IMR-90 (cell line): ENCODE results near the gene TGM2. TPM values are rescaled to one million over a fixed set of nuclear protein-coding genes. Genes with fewer than 3 reads are reported as not detected.

Experiments used
- ATAC-seq: fragments of 200-7000 bp; cut with Tn5 transposase; 2 replicates; pipeline ENCODE4 v1.9.1; 2020; ENCODE audit warnings: low read depth, mild to moderate bottlenecking, moderate library complexity
- Bru-seq: library from RNA; stranded (reverse); fragments of 400-500 nt; gene quantifications from one replicate; lab custom pipeline; 2021; lab: Mats Ljungman, UMichigan
- BruChase-seq, 2 experiments: library from RNA; stranded (reverse); fragments of 400-500 nt; gene quantifications; one replicate each; lab custom pipeline; 2021; lab: Mats Ljungman, UMichigan
- BruUV-seq: library from RNA; stranded (reverse); fragments of 400-500 nt; replicated peaks from 2 replicates; lab custom pipeline; 2021; lab: Mats Ljungman, UMichigan
- CTCF ChIA-PET: fragments of 300-600 bp; formaldehyde crosslinking; extraction: SDS; loops from one replicate; lab custom pipeline; 2021; ENCODE audit warnings: antibody characterized with exemption; lab: Yijun Ruan, JAX
- POLR2A ChIA-PET: fragments of 300-600 bp; sonication (Branson Sonifier 250); formaldehyde crosslinking; loops from one replicate; lab custom pipeline; 2022; ENCODE audit warnings: antibody characterized with exemption; ENCODE audit not compliant: unreplicated experiment; lab: Charles Lee
- DNase-seq: peaks from one replicate; pipeline ENCODE4 v3.0.0; 2013
- H2AFZ ChIP-seq: replicated peaks from 2 replicates; pipeline ENCODE3; 2013; ENCODE audit warnings: low read length, mild to moderate bottlenecking; ENCODE audit not compliant: poor library complexity
- H2AK5ac ChIP-seq: 2 replicates; pipeline ENCODE4 v1.6.1; 2013; ENCODE audit warnings: low read depth, low read length, inconsistent platforms
- H2AK9ac ChIP-seq: replicated peaks from 2 replicates; pipeline ENCODE3; 2013; ENCODE audit warnings: mild to moderate bottlenecking, low read depth, low read length, moderate library complexity; ENCODE audit not compliant: poor library complexity
- H2BK120ac ChIP-seq: 2 replicates; pipeline ENCODE4 v1.6.1; 2013; ENCODE audit warnings: low read depth, low read length, inconsistent platforms
- H2BK15ac ChIP-seq: 3 replicates; pipeline ENCODE4 v1.6.1; 2013; ENCODE audit warnings: low read depth, low read length, inconsistent platforms
- H2BK20ac ChIP-seq: 2 replicates; pipeline ENCODE4 v1.6.1; 2013; ENCODE audit warnings: low read depth, mild to moderate bottlenecking, inconsistent platforms, low read length, moderate library complexity
- H2BK5ac ChIP-seq: 2 replicates; pipeline ENCODE4 v1.6.1; 2013; ENCODE audit warnings: mild to moderate bottlenecking, low read depth, low read length, inconsistent platforms; ENCODE audit not compliant: poor library complexity, severe bottlenecking
- H3K14ac ChIP-seq: replicated peaks from 2 replicates; pipeline ENCODE4 v1.6.1; 2013; ENCODE audit warnings: low read depth, low read length, inconsistent platforms
- H3K18ac ChIP-seq: 2 replicates; pipeline ENCODE4 v1.6.1; 2013; ENCODE audit warnings: low read depth, low read length, control low read depth
- H3K23ac ChIP-seq: 2 replicates; pipeline ENCODE4 v1.6.1; 2013; ENCODE audit warnings: low read depth, low read length, inconsistent platforms
- H3K27ac ChIP-seq: 2 replicates; pipeline ENCODE4 v1.5.1; 2013; ENCODE audit warnings: mild to moderate bottlenecking, control low read depth, low read length; ENCODE audit not compliant: insufficient read depth
- H3K27me3 ChIP-seq: 2 replicates; pipeline ENCODE4 v1.6.1; 2013; ENCODE audit warnings: low read length; ENCODE audit not compliant: control insufficient read depth, insufficient read depth
- H3K36me3 ChIP-seq: 2 replicates; pipeline ENCODE4 v1.6.1; 2013; ENCODE audit warnings: low read length, mixed read lengths; ENCODE audit not compliant: control insufficient read depth, insufficient read depth
- H3K4ac ChIP-seq: 2 replicates; pipeline ENCODE4 v1.6.1; 2013; ENCODE audit warnings: low read depth, low read length, inconsistent platforms
- H3K4me1 ChIP-seq: 2 replicates; pipeline ENCODE4 v1.6.1; 2013; ENCODE audit warnings: low read length, mixed read lengths; ENCODE audit not compliant: control insufficient read depth, insufficient read depth
- H3K4me2 ChIP-seq: 2 replicates; pipeline ENCODE4 v1.6.1; 2013; ENCODE audit warnings: low read depth, mild to moderate bottlenecking, control low read depth, low read length, moderate library complexity
- H3K4me3 ChIP-seq: 2 replicates; pipeline ENCODE4 v1.5.1; 2013; ENCODE audit warnings: low read depth, mild to moderate bottlenecking, control low read depth, low read length, moderate library complexity; ENCODE audit not compliant: insufficient read depth
- H3K56ac ChIP-seq: 2 replicates; pipeline ENCODE4 v1.6.1; 2013; ENCODE audit warnings: low read length, inconsistent platforms; ENCODE audit not compliant: insufficient read depth; ENCODE audit errors: extremely low read depth
- H3K79me1 ChIP-seq, 2 experiments: 2 replicates each; pipeline ENCODE4 v1.6.1; 2013; ENCODE audit warnings: low read length in 2 of 2, inconsistent platforms in 1 of 2, low read depth in 1 of 2
- H3K9ac ChIP-seq: 2 replicates; pipeline ENCODE4 v1.6.1; 2013; ENCODE audit warnings: low read depth, low read length, control low read depth
- H3K9me1 ChIP-seq: 2 replicates; pipeline ENCODE4 v1.6.1; 2013; ENCODE audit warnings: low read length, inconsistent platforms; ENCODE audit not compliant: insufficient read depth
- H3K9me3 ChIP-seq: 2 replicates; pipeline ENCODE4 v1.6.1; 2013; ENCODE audit warnings: low read length; ENCODE audit not compliant: control insufficient read depth, insufficient read depth
- H4K20me1 ChIP-seq: 2 replicates; pipeline ENCODE4 v1.6.1; 2013; ENCODE audit warnings: low read length, inconsistent platforms; ENCODE audit not compliant: insufficient read depth
- H4K5ac ChIP-seq: 2 replicates; pipeline ENCODE4 v1.6.1; 2013; ENCODE audit warnings: mild to moderate bottlenecking, low read depth, low read length, control low read depth
- H4K8ac ChIP-seq, 2 experiments: 2 replicates each; pipeline ENCODE4 v1.6.1; 2013; ENCODE audit warnings: low read depth in 2 of 2, low read length in 2 of 2, control low read depth in 1 of 2, inconsistent platforms in 1 of 2
- H4K91ac ChIP-seq: 2 replicates; pipeline ENCODE4 v1.6.1; 2013; ENCODE audit warnings: low read depth, low read length, inconsistent platforms; ENCODE audit not compliant: insufficient read depth
- CHD1 ChIP-seq: IDR thresholded peaks from 2 replicates; pipeline ENCODE4 v1.6.1; 2012; ENCODE audit warnings: low read depth, low read length, improper control_type of control experiment
- CTCF ChIP-seq: conservative IDR thresholded peaks from 2 replicates; pipeline ENCODE4 v1.5.1; 2012; ENCODE audit warnings: mild to moderate bottlenecking, low read depth, low read length, improper control_type of control experiment
- MXI1 ChIP-seq: IDR thresholded peaks from 2 replicates; pipeline ENCODE4 v1.6.1; 2012; ENCODE audit warnings: low read depth, mild to moderate bottlenecking, low read length, moderate library complexity, borderline replicate concordance
- RAD21 ChIP-seq: IDR thresholded peaks from 2 replicates; pipeline ENCODE4 v1.6.1; 2012; ENCODE audit warnings: low read length, improper control_type of control experiment
- SMC3 ChIP-seq: fragments of 150-350 bp; IDR thresholded peaks from 2 replicates; pipeline ENCODE4 v1.6.1; 2016; ENCODE audit warnings: low read depth, mild to moderate bottlenecking, antibody characterized with exemption, low read length, moderate library complexity
- WGBS, 2 experiments: methylation state at CpG; one replicate each; pipeline versions ENCODE4 v1.1.5 to v1.1.7; 2013; ENCODE audit warnings: missing lambda C conversion rate in 2 of 2; ENCODE audit not compliant: insufficient read length in 1 of 2; ENCODE audit errors: extremely low coverage in 2 of 2; 5-methylcytosine and 5-hydroxymethylcytosine counted together
- dilution Hi-C: fragments of 300-500 bp; cut with HindIII; formaldehyde crosslinking; loops from one replicate; pipeline ENCODE4 v1.14.3; 2018; ENCODE audit warnings: low sequenced_read_pairs; ENCODE audit not compliant: unreplicated experiment
- in situ Hi-C: fragments of 300-500 bp; cut with MboI; formaldehyde crosslinking; loops from 3 replicates; pipeline ENCODE4 v1.14.3; 2019; ENCODE audit warnings: low sequenced_read_pairs, inconsistent platforms, mixed read lengths
- intact Hi-C: fragments of 100-400 bp; cut with micrococcal nuclease; formaldehyde crosslinking; loops from 2 replicates; pipeline ENCODE4 v1.10.0; 2022
- long read RNA-seq: library from polyadenylated mRNA; unstranded; transcript quantifications from one replicate; pipeline ENCODE4 v2.0.0, GENCODE V29; 2021; ENCODE audit not compliant: unreplicated experiment
- polyA plus RNA-seq, 3 experiments: library from polyadenylated mRNA; depleted of rRNA; stranded (reverse); fragments of >200 nt; gene quantifications; 2 replicates each; pipeline ENCODE4 v1.2.3, GENCODE V29; 2012; ENCODE audit warnings: low replicate concordance in 1 of 3
- total RNA-seq: library from RNA; depleted of rRNA; stranded (reverse); fragments of >200 nt; gene quantifications from 2 replicates; pipeline ENCODE4 v1.2.3, GENCODE V29; 2012; rRNA removed

The TGM2 gene
- total RNA-seq: 237 and 268 TPM in 2 replicates
- polyA plus RNA-seq (2012; rRNA removed): 239 and 292 TPM in 2 replicates
- 370 and 502 TPM in 2 replicates for polyA plus RNA-seq (2012; cell fraction: cytosol; rRNA removed)
- polyA plus RNA-seq (2012; cell fraction: nucleus; rRNA removed; ENCODE audit: low replicate concordance): 218 and 328 TPM in 2 replicates
- percentile 62 among the genes with signal in this experiment for Bru-seq, nascent RNA
- BruChase-seq, experiment 1, labeled RNA remaining after a 6-hour chase: percentile 63 among the genes with signal in this experiment
- BruChase-seq, experiment 2, labeled RNA remaining after a 2-hour chase: percentile 65 among the genes with signal in this experiment
- long read RNA-seq, full-length matches to known transcripts: 36 of 131 reads
- long read RNA-seq, partial matches to known transcripts: 56 of 131 reads
- long read RNA-seq, other reads (novel, unspliced or antisense): 39 of 131 reads

GRCh38 chr20:38165089-38165965 lies at the start of gene TGM2:
TGM2 (minus strand) TSS chr20:38165270; CDS start chr20:38165198, 72 bp downstream.
- H3K23ac ChIP-seq: peak within 1 kb of the TSS; percentile 67
- dilution Hi-C loops: no loop called here
- H3K4ac ChIP-seq: peak within 1 kb of the TSS; percentile 95
- TF ChIP-seq MXI1 (0 out of 2 replicates have a peak, but pooled peaks have one; percentile 47), CTCF (peak; percentile 81), RAD21 (peak; percentile 87), CHD1 (no peak), SMC3 (peak; percentile 87)
- peak within 1 kb of the TSS; percentile 95 for H2AK9ac ChIP-seq
- H3K27me3 ChIP-seq: no peaks in the 10 kb centered on the region
- H3K4me1 ChIP-seq: peaks cover 48% of the 10 kb centered on the region
- H3K4me3 ChIP-seq: peak within 1 kb of the TSS; percentile 50
- H2BK120ac ChIP-seq: peak within 1 kb of the TSS; percentile 99
- no peaks in the 10 kb centered on the region for H3K9me3 ChIP-seq
- no peaks in the 10 kb centered on the region; the same call in 1 of the 2 replicates for H4K20me1 ChIP-seq
- peak within 1 kb of the TSS; percentile 93 for H4K91ac ChIP-seq
- peak within 1 kb of the TSS; percentile 99 for H2BK20ac ChIP-seq
- H3K27ac ChIP-seq: peak within 1 kb of the TSS; percentile 53
- peak within 1 kb of the TSS; percentile 34 to 95 for H4K8ac ChIP-seq
- CTCF ChIA-PET: interaction anchor here (0.8 to 2.4 kb wide), 4 partner anchors 56 to 107 kb away, joined by 3 to 9 read pairs (median 4); no protein-coding TSS in a partner anchor
- in situ Hi-C loops: loop anchor here (5.0 kb wide), 2 partner anchors 52 to 88 kb away; no protein-coding TSS in a partner anchor
- peak within 1 kb of the TSS; percentile 96 for H3K4me2 ChIP-seq
- peak within 1 kb of the TSS; percentile 52 for H2BK5ac ChIP-seq
- peak within 1 kb of the TSS; percentile 64 for H3K9ac ChIP-seq
- H2BK15ac ChIP-seq: peak within 1 kb of the TSS; percentile 98
- H2AK5ac ChIP-seq: peak within 1 kb of the TSS; percentile 99
- POLR2A ChIA-PET: no interaction called here
- H3K79me1 ChIP-seq: peaks cover 24 to 54% of the 10 kb centered on the region in 2 experiments
- peak within 1 kb of the TSS; percentile 28 for H4K5ac ChIP-seq
- ATAC-seq (peak; percentile 79), DNase-seq (peak; percentile 69)
- peaks cover 9% of the 10 kb centered on the region for H3K36me3 ChIP-seq
- H3K9me1 ChIP-seq: peaks cover 28% of the 10 kb centered on the region
- peak within 1 kb of the TSS; percentile 47 for H3K18ac ChIP-seq
- no peak within 1 kb of the TSS for H3K56ac ChIP-seq
- peak within 1 kb of the TSS; percentile 91 for H2AFZ ChIP-seq
- no TSS peak for BruUV-seq
- WGBS, 2 experiments: 5% methylated on average over 7 of the region's 46 CpGs; no CpG with 5 or more reads in 1 of the 2 experiments
- intact Hi-C loops: loop anchor here (1.0 kb wide), 2 partner anchors 92 to 108 kb away; no protein-coding TSS in a partner anchor
- H3K14ac ChIP-seq: peak within 1 kb of the TSS; percentile 98
